Trophoblast cell (in vitro differentiated cells and primary cell): ENCODE data around the gene SLPI.

Source experiments
- DNase-seq, 2 donors: peaks; one replicate each; pipeline ENCODE4 v3.0.0-alpha.2; 2016
- H2AFZ ChIP-seq: 2 replicates; pipeline ENCODE4 v1.6.1; 2013; ENCODE audit warnings: low read length, moderate library complexity, mild to moderate bottlenecking; ENCODE audit not compliant: insufficient read depth, poor library complexity
- H2AK5ac ChIP-seq: 2 replicates; pipeline ENCODE4 v1.6.1; 2013; ENCODE audit warnings: mild to moderate bottlenecking, low read length
- H2BK120ac ChIP-seq: 2 replicates; pipeline ENCODE4 v1.6.1; 2013; ENCODE audit warnings: low read length, mild to moderate bottlenecking, moderate library complexity; ENCODE audit not compliant: insufficient read depth, poor library complexity
- H2BK12ac ChIP-seq: 2 replicates; pipeline ENCODE4 v1.6.1; 2013; ENCODE audit warnings: mild to moderate bottlenecking, low read length, moderate library complexity
- H2BK5ac ChIP-seq: 2 replicates; pipeline ENCODE4 v1.6.1; 2013; ENCODE audit warnings: low read length, low read depth, moderate library complexity, mild to moderate bottlenecking; ENCODE audit not compliant: poor library complexity
- H3K14ac ChIP-seq: 2 replicates; pipeline ENCODE4 v1.6.1; 2013; ENCODE audit warnings: mild to moderate bottlenecking, low read length
- H3K18ac ChIP-seq: 2 replicates; pipeline ENCODE4 v1.6.1; 2013; ENCODE audit warnings: mild to moderate bottlenecking, low read length
- H3K23ac ChIP-seq: 2 replicates; pipeline ENCODE4 v1.6.1; 2013; ENCODE audit warnings: low read length
- H3K27ac ChIP-seq: 2 replicates; pipeline ENCODE4 v1.5.1; 2013; ENCODE audit warnings: low read depth, mild to moderate bottlenecking, inconsistent platforms, low read length, moderate library complexity
- H3K27me3 ChIP-seq: 2 replicates; pipeline ENCODE4 v1.6.1; 2013; ENCODE audit warnings: inconsistent platforms, mild to moderate bottlenecking, low read length, moderate library complexity; ENCODE audit not compliant: insufficient read depth
- H3K36me3 ChIP-seq, 2 experiments: 1 replicate in 1 of 2; 2 replicates in 1 of 2; pipeline ENCODE4 v1.6.1; 2013; ENCODE audit warnings: low read length in 2 of 2, mild to moderate bottlenecking in 2 of 2, moderate library complexity in 1 of 2; ENCODE audit not compliant: insufficient read depth in 2 of 2, control insufficient read depth in 1 of 2
- H3K4ac ChIP-seq: 2 replicates; pipeline ENCODE4 v1.6.1; 2013; ENCODE audit warnings: low read depth, mild to moderate bottlenecking, low read length, moderate library complexity
- H3K4me1 ChIP-seq, 2 experiments: 1 replicate in 1 of 2; 2 replicates in 1 of 2; pipeline ENCODE4 v1.6.1; 2013; ENCODE audit warnings: low read length in 2 of 2, mild to moderate bottlenecking in 2 of 2, moderate library complexity in 1 of 2; ENCODE audit not compliant: insufficient read depth in 2 of 2, control insufficient read depth in 1 of 2
- H3K4me2 ChIP-seq: 2 replicates; pipeline ENCODE4 v1.6.1; 2013; ENCODE audit warnings: inconsistent platforms, mild to moderate bottlenecking, low read length, moderate library complexity
- H3K4me3 ChIP-seq: 2 replicates; pipeline ENCODE4 v1.5.1; 2013; ENCODE audit warnings: mild to moderate bottlenecking, low read depth, low read length, inconsistent platforms
- H3K79me1 ChIP-seq: one replicate; pipeline ENCODE4 v1.6.1; 2013; ENCODE audit warnings: low read length
- H3K79me2 ChIP-seq: 2 replicates; pipeline ENCODE4 v1.6.1; 2013; ENCODE audit warnings: low read length, mild to moderate bottlenecking; ENCODE audit not compliant: control insufficient read depth, insufficient read depth, poor library complexity
- H3K9ac ChIP-seq: 2 replicates; pipeline ENCODE4 v1.6.1; 2013; ENCODE audit warnings: mild to moderate bottlenecking, low read length
- H3K9me3 ChIP-seq: 2 replicates; pipeline ENCODE4 v1.6.1; 2013; ENCODE audit warnings: low read depth, mild to moderate bottlenecking, control low read depth, inconsistent platforms, low read length; ENCODE audit not compliant: insufficient read depth
- H4K12ac ChIP-seq: 2 replicates; pipeline ENCODE4 v1.6.1; 2013; ENCODE audit warnings: low read depth, mild to moderate bottlenecking, low read length, moderate library complexity
- H4K8ac ChIP-seq: 2 replicates; pipeline ENCODE4 v1.6.1; 2013; ENCODE audit warnings: low read depth, mild to moderate bottlenecking, low read length, moderate library complexity
- H4K91ac ChIP-seq: one replicate; pipeline ENCODE4 v1.6.1; 2013; ENCODE audit warnings: low read depth, mild to moderate bottlenecking, low read length, moderate library complexity
- WGBS: extraction: QIAGEN DNeasy Blood & Tissue Kit; methylation state at CpG from one replicate; pipeline ENCODE4 v1.1.7; 2013; ENCODE audit warnings: missing lambda C conversion rate; ENCODE audit not compliant: insufficient read length, insufficient coverage; ENCODE audit errors: extremely low coverage; 5-methylcytosine and 5-hydroxymethylcytosine counted together

SLPI gene

GRCh38 chr20:45246109-45246508, 8.3 kb downstream of the SLPI start:
- H4K12ac ChIP-seq, result no peak overlapping the region
- whole genome bisulfite sequencing, result no CpG with 5 or more reads among the region's 6 CpGs
- DNase-seq, result no peak

GRCh38 chr20:45238139-45238538, 16.2 kb downstream of the SLPI start:
- Histone ChIP-seq H3K23ac (no peak overlapping the region), H3K18ac (no peak overlapping the region), H3K9me3 (peaks cover 7% of the 10 kb centered on the region), H3K9ac (no peak overlapping the region), H4K12ac (no peak overlapping the region), H3K4me2 (no peak overlapping the region), H4K91ac (no peak overlapping the region), H3K14ac (no peak overlapping the region), H2AFZ (no peak overlapping the region), H3K4ac (no peak overlapping the region), H3K79me2 (no peaks in the 10 kb centered on the region), H3K4me1 (no peaks in the 10 kb centered on the region), H2BK12ac (no peak overlapping the region), H4K8ac (no peak overlapping the region), H2AK5ac (no peak overlapping the region), H3K27me3 (no peaks in the 10 kb centered on the region), H3K4me3 (no peak overlapping the region), H2BK120ac (no peak overlapping the region), H3K36me3 (no peaks in the 10 kb centered on the region), H3K79me1 (no peaks in the 10 kb centered on the region), H3K27ac (no peak overlapping the region), H2BK5ac (no peak overlapping the region)
- DNase-seq, result no peak
- no CpG with 5 or more reads among the region's 2 CpGs for WGBS

More at GRCh38 chr20:45246109-45246508, 8.3 kb downstream of the SLPI start:
- Histone ChIP-seq H3K79me2 (no peaks in the 10 kb centered on the region), H3K27ac (no peak overlapping the region), H3K9me3 (no peaks in the 10 kb centered on the region), H3K4ac (no peak overlapping the region), H2AFZ (no peak overlapping the region), H2BK12ac (no peak overlapping the region), H3K4me2 (no peak overlapping the region), H3K14ac (no peak overlapping the region), H2BK120ac (no peak overlapping the region), H2AK5ac (no peak overlapping the region), H3K23ac (no peak overlapping the region), H3K4me1 (no peaks in the 10 kb centered on the region), H2BK5ac (no peak overlapping the region), H3K4me3 (no peak overlapping the region), H3K9ac (no peak overlapping the region), H4K91ac (no peak overlapping the region), H3K36me3 (no peaks in the 10 kb centered on the region), H3K27me3 (no peaks in the 10 kb centered on the region), H4K8ac (no peak overlapping the region), H3K79me1 (no peaks in the 10 kb centered on the region), H3K18ac (no peak overlapping the region)

GRCh38 chr20:45235995-45236394, 18.4 kb downstream of the SLPI start:
- Histone ChIP-seq H3K4me1 (no peaks in the 10 kb centered on the region), H3K4me2 (no peak overlapping the region), H3K4ac (no peak overlapping the region), H2BK120ac (no peak overlapping the region), H3K23ac (no peak overlapping the region), H2AK5ac (no peak overlapping the region), H3K18ac (no peak overlapping the region), H4K12ac (no peak overlapping the region), H3K9ac (no peak overlapping the region), H3K79me1 (no peaks in the 10 kb centered on the region), H3K27ac (no peak overlapping the region), H3K9me3 (peaks cover 7% of the 10 kb centered on the region), H3K36me3 (no peaks in the 10 kb centered on the region), H2BK12ac (no peak overlapping the region), H2BK5ac (no peak overlapping the region), H4K91ac (no peak overlapping the region), H3K79me2 (no peaks in the 10 kb centered on the region), H3K4me3 (no peak overlapping the region), H2AFZ (no peak overlapping the region), H3K27me3 (no peaks in the 10 kb centered on the region), H4K8ac (no peak overlapping the region), H3K14ac (no peak overlapping the region)
- WGBS, result no CpG with 5 or more reads among the region's 4 CpGs
- peak in 1 of 2 donors; percentile 42 for DNase-seq

GRCh38 chr20:45230631-45231030, 23.7 kb downstream of the SLPI start:
- no CpG with 5 or more reads among the region's 9 CpGs for WGBS
- no peak overlapping the region for H4K8ac ChIP-seq
- H2BK5ac ChIP-seq, result no peak overlapping the region
- no peak overlapping the region for H2BK12ac ChIP-seq
- peaks cover 3% of the 10 kb centered on the region for H3K9me3 ChIP-seq
- H3K23ac ChIP-seq, result no peak overlapping the region
- no peak overlapping the region for H3K4me2 ChIP-seq
- no peak overlapping the region for H3K14ac ChIP-seq
- H2BK120ac ChIP-seq, result no peak overlapping the region
- no peak overlapping the region for H2AK5ac ChIP-seq
- no peaks in the 10 kb centered on the region for H3K79me2 ChIP-seq
- H4K12ac ChIP-seq, result no peak overlapping the region
- no peak overlapping the region for H4K91ac ChIP-seq
- H3K18ac ChIP-seq, result no peak overlapping the region
- no peaks in the 10 kb centered on the region for H3K4me1 ChIP-seq
- no peak overlapping the region for H3K9ac ChIP-seq
- H2AFZ ChIP-seq, result no peak overlapping the region
- H3K4ac ChIP-seq, result no peak overlapping the region
- H3K79me1 ChIP-seq, result no peaks in the 10 kb centered on the region
- H3K4me3 ChIP-seq, result no peak overlapping the region
- H3K27me3 ChIP-seq, result no peaks in the 10 kb centered on the region
- no peak for DNase-seq
- H3K27ac ChIP-seq, result no peak overlapping the region
- H3K36me3 ChIP-seq, result no peaks in the 10 kb centered on the region
